HEK293 (cell line): Measurements from ENCODE around the gene PPP3CA.

Source experiments
- CTCF ChIA-PET: fragments of 350-600 bp; formaldehyde crosslinking; extraction: SDS; loops from one replicate; lab custom pipeline; 2021; ENCODE audit warnings: antibody characterized with exemption; lab: Yijun Ruan, JAX
- POLR2A ChIA-PET: fragments of 300-600 bp; formaldehyde crosslinking; extraction: SDS; loops from one replicate; lab custom pipeline; 2020; ENCODE audit warnings: antibody characterized with exemption, inconsistent platforms; lab: Yijun Ruan, JAX
- H3K27ac ChIP-seq: fragments of 200-500 bp; sonication (Bioruptor generic); 2 replicates; pipeline ENCODE4 v1.5.1; 2014; ENCODE audit warnings: low read depth, low read length, control low read depth, inconsistent platforms; ENCODE audit errors: extremely low read depth
- H3K36me3 ChIP-seq, 2 experiments: fragments of 200-500 bp in 1 of 2; sonication (Bioruptor generic) in 1 of 2; 1 replicate in 1 of 2; 2 replicates in 1 of 2; pipeline ENCODE4 v1.5.1; 2014 to 2017; ENCODE audit warnings: inconsistent platforms in 2 of 2, low read length in 2 of 2; ENCODE audit not compliant: control insufficient read depth in 2 of 2, insufficient read depth in 1 of 2
- H3K4me1 ChIP-seq: fragments of 200-500 bp; sonication (Bioruptor generic); 2 replicates; pipeline ENCODE4 v1.5.1; 2014; ENCODE audit warnings: mild to moderate bottlenecking, low read length, inconsistent platforms; ENCODE audit not compliant: control insufficient read depth, insufficient read depth
- H3K4me3 ChIP-seq: 2 replicates; pipeline ENCODE4 v1.5.1; 2011; ENCODE audit warnings: low read depth, mild to moderate bottlenecking, control low read depth, low read length, moderate library complexity
- H3K9me3 ChIP-seq: fragments of 200-500 bp; sonication (Bioruptor generic); 2 replicates; pipeline ENCODE4 v1.5.1; 2014; ENCODE audit warnings: low read depth, low read length, inconsistent platforms; ENCODE audit not compliant: control insufficient read depth, insufficient read depth
- HOXA7 ChIP-seq: sonication (generic); formaldehyde crosslinking; IDR thresholded peaks from 2 replicates; pipeline ENCODE4 v1.8.1; 2022; ENCODE audit warnings: missing genetic modification reagents, borderline replicate concordance
- IKZF3 ChIP-seq: fragments of 450-650 bp; IDR thresholded peaks from 2 replicates; pipeline ENCODE4 v1.5.0; 2018; ENCODE audit warnings: missing biosample characterization, mild to moderate bottlenecking, missing genetic modification characterization, moderate library complexity
- KLF9 ChIP-seq: fragments of 450-650 bp; formaldehyde crosslinking; IDR thresholded peaks from 2 replicates; pipeline ENCODE4 v1.5.1; 2016; ENCODE audit warnings: missing biosample characterization, missing genetic modification characterization, low read depth
- MYNN ChIP-seq: fragments of 450-650 bp; formaldehyde crosslinking; IDR thresholded peaks from 2 replicates; pipeline ENCODE4 v1.5.1; 2016; ENCODE audit warnings: missing biosample characterization, missing genetic modification characterization, borderline replicate concordance
- REPIN1 ChIP-seq: fragments of 450-650 bp; formaldehyde crosslinking; IDR thresholded peaks from 2 replicates; pipeline ENCODE4 v1.5.1; 2017; ENCODE audit warnings: missing biosample characterization, missing genetic modification characterization, low read depth
- REST ChIP-seq: fragments of 450-650 bp; formaldehyde crosslinking; IDR thresholded peaks from 2 replicates; pipeline ENCODE4 v1.5.1; 2016; ENCODE audit warnings: missing biosample characterization, missing genetic modification characterization
- SP7 ChIP-seq: fragments of 450-650 bp; formaldehyde crosslinking; IDR thresholded peaks from 2 replicates; pipeline ENCODE4 v1.5.1; 2016; ENCODE audit warnings: missing biosample characterization, missing genetic modification characterization
- ZNF112 ChIP-seq: fragments of 450-650 bp; formaldehyde crosslinking; IDR thresholded peaks from 2 replicates; pipeline ENCODE4 v1.5.0; 2017; ENCODE audit warnings: missing biosample characterization, missing genetic modification characterization
- ZNF175 ChIP-seq: fragments of 450-650 bp; formaldehyde crosslinking; IDR thresholded peaks from 2 replicates; pipeline ENCODE4 v1.5.1; 2016; ENCODE audit warnings: missing biosample characterization, missing genetic modification characterization
- ZNF18 ChIP-seq: fragments of 450-650 bp; formaldehyde crosslinking; IDR thresholded peaks from 2 replicates; pipeline ENCODE4 v1.5.1; 2016; ENCODE audit warnings: missing biosample characterization, missing genetic modification characterization
- ZNF184 ChIP-seq: fragments of 450-650 bp; IDR thresholded peaks from 2 replicates; pipeline ENCODE4 v1.5.1; 2018; ENCODE audit warnings: missing biosample characterization, mild to moderate bottlenecking, missing genetic modification characterization
- ZNF394 ChIP-seq: fragments of 450-650 bp; formaldehyde crosslinking; IDR thresholded peaks from 2 replicates; pipeline ENCODE4 v1.5.1; 2016; ENCODE audit warnings: missing biosample characterization, missing genetic modification characterization, mild to moderate bottlenecking, moderate library complexity, borderline replicate concordance
- ZNF514 ChIP-seq: fragments of 450-650 bp; formaldehyde crosslinking; IDR thresholded peaks from 2 replicates; pipeline ENCODE4 v1.5.1; 2016; ENCODE audit warnings: missing biosample characterization, missing genetic modification characterization
- ZNF521 ChIP-seq: fragments of 450-650 bp; formaldehyde crosslinking; IDR thresholded peaks from 2 replicates; pipeline ENCODE4 v1.5.1; 2017; ENCODE audit warnings: missing biosample characterization, mild to moderate bottlenecking, missing genetic modification characterization
- ZNF549 ChIP-seq: fragments of 450-650 bp; IDR thresholded peaks from 2 replicates; pipeline ENCODE4 v1.5.1; 2018; ENCODE audit warnings: missing biosample characterization, missing genetic modification characterization, mild to moderate bottlenecking, inconsistent platforms, moderate library complexity
- ZNF561 ChIP-seq: fragments of 450-650 bp; IDR thresholded peaks from 2 replicates; pipeline ENCODE4 v1.5.1; 2018; ENCODE audit warnings: missing biosample characterization, missing genetic modification characterization, borderline replicate concordance
- ZNF610 ChIP-seq: fragments of 450-650 bp; formaldehyde crosslinking; IDR thresholded peaks from 2 replicates; pipeline ENCODE4 v1.5.1; 2016; ENCODE audit warnings: missing biosample characterization, missing genetic modification characterization, borderline replicate concordance
- ZNF645 ChIP-seq: fragments of 450-650 bp; formaldehyde crosslinking; IDR thresholded peaks from 2 replicates; pipeline ENCODE4; 2016; ENCODE audit warnings: missing biosample characterization, missing genetic modification characterization
- ZNF654 ChIP-seq: fragments of 450-650 bp; formaldehyde crosslinking; IDR thresholded peaks from 2 replicates; pipeline ENCODE4 v1.5.1; 2016; ENCODE audit warnings: low read depth, missing biosample characterization, missing genetic modification characterization
- ZNF747 ChIP-seq: fragments of 450-650 bp; formaldehyde crosslinking; IDR thresholded peaks from 2 replicates; pipeline ENCODE4 v1.5.1; 2016; ENCODE audit warnings: missing biosample characterization, missing genetic modification characterization
- ZNF777 ChIP-seq: fragments of 450-650 bp; formaldehyde crosslinking; IDR thresholded peaks from 2 replicates; pipeline ENCODE4 v1.5.1; 2017; ENCODE audit warnings: missing biosample characterization, missing genetic modification characterization, borderline replicate concordance
- ZNF837 ChIP-seq: fragments of 450-650 bp; formaldehyde crosslinking; IDR thresholded peaks from 2 replicates; pipeline ENCODE4 v1.5.1; 2016; ENCODE audit warnings: missing biosample characterization, missing genetic modification characterization
- ZSCAN23 ChIP-seq: fragments of 450-650 bp; formaldehyde crosslinking; IDR thresholded peaks from 2 replicates; pipeline ENCODE4 v1.5.1; 2016; ENCODE audit warnings: missing biosample characterization, missing genetic modification characterization
- ZSCAN5A ChIP-seq: fragments of 450-650 bp; formaldehyde crosslinking; IDR thresholded peaks from 2 replicates; pipeline ENCODE4 v1.5.1; 2016; ENCODE audit warnings: missing biosample characterization, missing genetic modification characterization
- TF ChIP-seq, protein P1 (sequence below): sonication (generic); formaldehyde crosslinking; IDR thresholded peaks from 2 replicates; pipeline ENCODE4 v1.8.1; 2022; ENCODE audit warnings: mild to moderate bottlenecking, moderate library complexity, missing genetic modification reagents
- TF ChIP-seq, protein P2 (sequence below): fragments of 450-650 bp; formaldehyde crosslinking; IDR thresholded peaks from 2 replicates; pipeline ENCODE4 v1.5.1; 2016; ENCODE audit warnings: missing biosample characterization, missing genetic modification characterization

Gene PPP3CA

DNA sequence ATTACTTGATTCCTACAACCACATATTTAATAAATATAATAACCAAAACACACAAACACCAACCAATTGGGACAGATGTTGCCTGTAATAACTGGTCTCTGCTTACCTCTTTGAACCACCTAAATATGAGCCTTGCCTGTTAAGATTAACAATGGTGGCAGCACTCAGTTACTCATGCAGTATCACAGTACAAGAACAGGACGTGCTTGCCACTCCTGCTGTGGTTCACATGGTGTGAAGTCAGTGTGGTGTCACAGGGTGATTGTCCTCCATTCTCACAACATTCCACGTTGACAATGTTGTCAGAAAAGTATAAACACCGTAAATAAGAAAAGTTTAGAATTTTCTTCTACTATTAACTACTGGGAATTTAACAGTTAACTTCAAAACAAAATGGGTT, 365.0 kb downstream of the PPP3CA start:
- Histone ChIP-seq H3K9me3 (no peaks in the 10 kb centered on the region), H3K27ac (no peak overlapping the region), H3K4me3 (no peak overlapping the region), H3K36me3 (no peaks in the 10 kb centered on the region), H3K4me1 (no peaks in the 10 kb centered on the region)
- POLR2A ChIA-PET = no interaction called here
- CTCF ChIA-PET = no interaction called here
- TF ChIP-seq ZNF18 (tag by site-specific recombination) (no peak), ZNF112 (no peak), ZNF184 (tag by site-specific recombination) (no peak), ZNF549 (tag by site-specific recombination) (no peak), ZNF175 (tag by site-specific recombination) (no peak), REST (tag by site-specific recombination) (no peak), ZNF777 (no peak), ZNF394 (tag by site-specific recombination) (no peak), ZNF645 (tag by site-specific recombination) (no peak), ZNF561 (no peak), ZNF610 (tag by site-specific recombination) (no peak), ZNF837 (tag by site-specific recombination) (no peak), IKZF3 (tag by site-specific recombination) (no peak)
- TF ChIP-seq, protein P1, sequence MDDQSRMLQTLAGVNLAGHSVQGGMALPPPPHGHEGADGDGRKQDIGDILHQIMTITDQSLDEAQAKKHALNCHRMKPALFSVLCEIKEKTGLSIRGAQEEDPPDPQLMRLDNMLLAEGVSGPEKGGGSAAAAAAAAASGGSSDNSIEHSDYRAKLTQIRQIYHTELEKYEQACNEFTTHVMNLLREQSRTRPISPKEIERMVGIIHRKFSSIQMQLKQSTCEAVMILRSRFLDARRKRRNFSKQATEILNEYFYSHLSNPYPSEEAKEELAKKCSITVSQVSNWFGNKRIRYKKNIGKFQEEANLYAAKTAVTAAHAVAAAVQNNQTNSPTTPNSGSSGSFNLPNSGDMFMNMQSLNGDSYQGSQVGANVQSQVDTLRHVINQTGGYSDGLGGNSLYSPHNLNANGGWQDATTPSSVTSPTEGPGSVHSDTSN (CRISPR knock-in tag) = no peak

DNA sequence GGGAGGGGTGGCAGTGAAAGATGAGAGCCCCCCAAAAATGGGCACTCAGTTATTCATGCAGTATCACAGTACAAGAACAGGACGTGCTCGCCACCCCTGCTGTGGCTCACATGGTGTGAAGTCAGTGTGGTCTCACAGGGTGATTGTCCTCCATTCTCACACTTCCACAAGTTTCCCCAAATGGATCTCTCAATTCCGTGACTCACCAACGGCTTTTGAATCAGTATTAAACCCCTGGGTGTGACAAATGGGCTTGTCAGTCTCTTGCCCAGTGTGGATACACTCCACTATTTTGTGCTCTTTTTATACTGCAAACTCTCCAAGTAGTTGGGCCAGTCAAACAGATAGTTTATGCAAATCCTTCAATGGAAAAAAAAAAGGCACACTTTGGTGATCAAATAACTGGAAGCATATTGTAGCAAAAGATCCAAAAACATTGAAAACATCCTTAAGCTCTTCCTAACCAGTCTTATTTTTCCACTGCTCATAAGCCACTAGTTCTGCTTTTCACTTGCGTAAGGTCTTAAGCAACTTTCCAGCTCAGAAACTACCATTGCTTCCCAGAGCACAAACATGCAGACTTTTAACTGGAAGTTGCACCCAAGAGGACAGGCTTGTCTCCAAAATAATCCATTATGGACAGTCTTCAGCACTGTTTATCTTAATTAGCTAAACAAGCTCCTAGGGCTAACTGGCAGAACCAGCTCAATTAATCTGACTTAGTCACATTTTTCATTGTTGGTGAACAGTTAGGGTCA, 365.7 kb downstream of the PPP3CA start:
- H3K9me3 ChIP-seq = no peaks in the 10 kb centered on the region
- CTCF ChIA-PET = no interaction called here
- H3K27ac ChIP-seq = no peak overlapping the region
- H3K4me1 ChIP-seq = no peaks in the 10 kb centered on the region
- H3K4me3 ChIP-seq = no peak overlapping the region
- POLR2A ChIA-PET = no interaction called here
- H3K36me3 ChIP-seq = no peaks in the 10 kb centered on the region
- TF ChIP-seq ZNF654 (tag by site-specific recombination) (no peak), SP7 (no peak), REPIN1 (no peak), ZSCAN5A (tag by site-specific recombination) (no peak), ZSCAN23 (tag by site-specific recombination) (no peak), HOXA7 (CRISPR knock-in tag) (no peak), ZNF747 (tag by site-specific recombination) (no peak), MYNN (tag by site-specific recombination) (no peak), ZNF521 (no peak), KLF9 (tag by site-specific recombination) (no peak), ZNF394 (tag by site-specific recombination) (no peak), ZNF514 (tag by site-specific recombination) (no peak)
- TF ChIP-seq, protein P2, sequence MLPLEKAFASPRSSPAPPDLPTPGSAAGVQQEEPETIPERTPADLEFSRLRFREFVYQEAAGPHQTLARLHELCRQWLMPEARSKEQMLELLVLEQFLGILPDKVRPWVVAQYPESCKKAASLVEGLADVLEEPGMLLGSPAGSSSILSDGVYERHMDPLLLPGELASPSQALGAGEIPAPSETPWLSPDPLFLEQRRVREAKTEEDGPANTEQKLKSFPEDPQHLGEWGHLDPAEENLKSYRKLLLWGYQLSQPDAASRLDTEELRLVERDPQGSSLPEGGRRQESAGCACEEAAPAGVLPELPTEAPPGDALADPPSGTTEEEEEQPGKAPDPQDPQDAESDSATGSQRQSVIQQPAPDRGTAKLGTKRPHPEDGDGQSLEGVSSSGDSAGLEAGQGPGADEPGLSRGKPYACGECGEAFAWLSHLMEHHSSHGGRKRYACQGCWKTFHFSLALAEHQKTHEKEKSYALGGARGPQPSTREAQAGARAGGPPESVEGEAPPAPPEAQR (tag by site-specific recombination) = no peak
